Fibroblast of lung (primary cell): ENCODE measurements around the gene LIN28A. TPM values are rescaled to one million over a fixed set of nuclear protein-coding genes. Genes with fewer than 3 reads are reported as not detected.
A peak's percentile ranks its signal among the peaks of the same experiment; 100 is the strongest.

Source experiments
- DNase-seq, 2 donors: peaks; one replicate each; pipeline versions ENCODE4 v3.0.0 to v3.0.0-alpha.2; 2010; ENCODE audit warnings: low read depth in 2 of 2
- H2AFZ ChIP-seq: 2 replicates; pipeline ENCODE4 v1.5.1; 2012; ENCODE audit warnings: low read length, control low read depth, inconsistent platforms
- H3K27ac ChIP-seq: 2 replicates; pipeline ENCODE4 v1.5.1; 2011; ENCODE audit warnings: low read length, control low read depth; ENCODE audit not compliant: insufficient read depth
- H3K27me3 ChIP-seq: 2 replicates; pipeline ENCODE4 v1.5.1; 2011; ENCODE audit warnings: mild to moderate bottlenecking, low read length; ENCODE audit not compliant: control insufficient read depth, insufficient read depth
- H3K36me3 ChIP-seq: 2 replicates; pipeline ENCODE4 v1.5.1; 2011; ENCODE audit warnings: low read length; ENCODE audit not compliant: control insufficient read depth, insufficient read depth
- H3K4me1 ChIP-seq: 2 replicates; pipeline ENCODE4 v1.5.1; 2011; ENCODE audit warnings: low read length; ENCODE audit not compliant: control insufficient read depth, insufficient read depth; ENCODE audit errors: extremely low read depth
- H3K4me2 ChIP-seq: 2 replicates; pipeline ENCODE4 v1.5.1; 2011; ENCODE audit warnings: low read length, control low read depth; ENCODE audit not compliant: insufficient read depth; ENCODE audit errors: extremely low read depth
- H3K4me3 ChIP-seq, 4 experiments: fragments of 200-600 bp in 1 of 4; sonication (generic) in 1 of 4; replicated peaks in 1 of 4; 2 replicates each; pipeline ENCODE4 v1.5.1; 2011 to 2016; ENCODE audit warnings: low read length in 4 of 4, low read depth in 3 of 4, mild to moderate bottlenecking in 3 of 4, control low read depth in 2 of 4, inconsistent platforms in 1 of 4, mixed read lengths in 1 of 4; ENCODE audit not compliant: insufficient read depth in 1 of 4; ENCODE audit errors: control extremely low read depth in 1 of 4
- H3K79me2 ChIP-seq: 2 replicates; pipeline ENCODE4 v1.5.1; 2012; ENCODE audit warnings: mild to moderate bottlenecking, low read length, inconsistent platforms; ENCODE audit not compliant: control insufficient read depth, insufficient read depth
- H3K9ac ChIP-seq: 2 replicates; pipeline ENCODE4 v1.5.1; 2011; ENCODE audit warnings: mild to moderate bottlenecking, low read length, control low read depth; ENCODE audit not compliant: insufficient read depth
- H3K9me3 ChIP-seq: 2 replicates; pipeline ENCODE4 v1.5.1; 2012; ENCODE audit warnings: low read depth, low read length; ENCODE audit not compliant: control insufficient read depth, insufficient read depth
- H4K20me1 ChIP-seq: 2 replicates; pipeline ENCODE4 v1.5.1; 2011; ENCODE audit warnings: low read length; ENCODE audit not compliant: control insufficient read depth, insufficient read depth; ENCODE audit errors: extremely low read depth
- EZH2 ChIP-seq: IDR thresholded peaks from 2 replicates; pipeline ENCODE4 v1.5.1; 2012; ENCODE audit warnings: low read length, control low read depth, mild to moderate bottlenecking; ENCODE audit errors: missing control alignments
- polyA plus RNA-seq, 2 donors: library from polyadenylated mRNA; depleted of rRNA in 1 of 2; stranded (reverse) in 1 of 2; unstranded in 1 of 2; fragments of >200 nt; gene quantifications; 2 replicates each; pipeline ENCODE4 v1.2.1, GENCODE V29; 2011 to 2012; ENCODE audit warnings: missing spikeins in 1 of 2
- total RNA-seq: library from RNA; depleted of rRNA; stranded (reverse); fragments of >200 nt; gene quantifications from 2 replicates; pipeline ENCODE4 v1.2.1, GENCODE V29; 2014
- TF ChIP-seq, protein P1 (sequence below), 2 donors: IDR thresholded peaks in 1 of 2; conservative IDR thresholded peaks in 1 of 2; 1 replicate in 1 of 2; 2 replicates in 1 of 2; pipeline ENCODE4 v1.5.1; 2011 to 2012; ENCODE audit warnings: low read length in 2 of 2, control low read depth in 1 of 2, inconsistent platforms in 1 of 2, low read depth in 1 of 2, mild to moderate bottlenecking in 1 of 2

The LIN28A gene
- total and polyA plus RNA-seq, 2 donors (not counting 1 experiment from before 2014, with no cell fraction given) = 0.09 TPM; not detected in 1

GRCh38 chr1:26450908-26451307, 40.3 kb downstream of the LIN28A start:
- DNase-seq = no peak
- H2AFZ ChIP-seq = no peak overlapping the region
- H3K4me2 ChIP-seq = no peak overlapping the region
- no peaks in the 10 kb centered on the region for H3K79me2 ChIP-seq
- no peaks in the 10 kb centered on the region for H4K20me1 ChIP-seq
- no peak overlapping the region for H3K9ac ChIP-seq
- H3K9me3 ChIP-seq = no peaks in the 10 kb centered on the region
- peaks cover 11% of the 10 kb centered on the region for H3K36me3 ChIP-seq
- TF ChIP-seq, protein P1, sequence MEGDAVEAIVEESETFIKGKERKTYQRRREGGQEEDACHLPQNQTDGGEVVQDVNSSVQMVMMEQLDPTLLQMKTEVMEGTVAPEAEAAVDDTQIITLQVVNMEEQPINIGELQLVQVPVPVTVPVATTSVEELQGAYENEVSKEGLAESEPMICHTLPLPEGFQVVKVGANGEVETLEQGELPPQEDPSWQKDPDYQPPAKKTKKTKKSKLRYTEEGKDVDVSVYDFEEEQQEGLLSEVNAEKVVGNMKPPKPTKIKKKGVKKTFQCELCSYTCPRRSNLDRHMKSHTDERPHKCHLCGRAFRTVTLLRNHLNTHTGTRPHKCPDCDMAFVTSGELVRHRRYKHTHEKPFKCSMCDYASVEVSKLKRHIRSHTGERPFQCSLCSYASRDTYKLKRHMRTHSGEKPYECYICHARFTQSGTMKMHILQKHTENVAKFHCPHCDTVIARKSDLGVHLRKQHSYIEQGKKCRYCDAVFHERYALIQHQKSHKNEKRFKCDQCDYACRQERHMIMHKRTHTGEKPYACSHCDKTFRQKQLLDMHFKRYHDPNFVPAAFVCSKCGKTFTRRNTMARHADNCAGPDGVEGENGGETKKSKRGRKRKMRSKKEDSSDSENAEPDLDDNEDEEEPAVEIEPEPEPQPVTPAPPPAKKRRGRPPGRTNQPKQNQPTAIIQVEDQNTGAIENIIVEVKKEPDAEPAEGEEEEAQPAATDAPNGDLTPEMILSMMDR (conservative IDR thresholded peaks at IDR 0.05 in 1 of 2, IDR thresholded peaks at IDR 0.05 in 1 of 2; ENCODE audit: low read depth in 1 of 2, low read length in 2 of 2) = no peak
- TF ChIP-seq EZH2 = no peak
- no peaks in the 10 kb centered on the region for H3K27me3 ChIP-seq
- no peak overlapping the region for H3K27ac ChIP-seq
- H3K4me1 ChIP-seq = no peaks in the 10 kb centered on the region
- H3K4me3 ChIP-seq = no peak overlapping the region

DNA sequence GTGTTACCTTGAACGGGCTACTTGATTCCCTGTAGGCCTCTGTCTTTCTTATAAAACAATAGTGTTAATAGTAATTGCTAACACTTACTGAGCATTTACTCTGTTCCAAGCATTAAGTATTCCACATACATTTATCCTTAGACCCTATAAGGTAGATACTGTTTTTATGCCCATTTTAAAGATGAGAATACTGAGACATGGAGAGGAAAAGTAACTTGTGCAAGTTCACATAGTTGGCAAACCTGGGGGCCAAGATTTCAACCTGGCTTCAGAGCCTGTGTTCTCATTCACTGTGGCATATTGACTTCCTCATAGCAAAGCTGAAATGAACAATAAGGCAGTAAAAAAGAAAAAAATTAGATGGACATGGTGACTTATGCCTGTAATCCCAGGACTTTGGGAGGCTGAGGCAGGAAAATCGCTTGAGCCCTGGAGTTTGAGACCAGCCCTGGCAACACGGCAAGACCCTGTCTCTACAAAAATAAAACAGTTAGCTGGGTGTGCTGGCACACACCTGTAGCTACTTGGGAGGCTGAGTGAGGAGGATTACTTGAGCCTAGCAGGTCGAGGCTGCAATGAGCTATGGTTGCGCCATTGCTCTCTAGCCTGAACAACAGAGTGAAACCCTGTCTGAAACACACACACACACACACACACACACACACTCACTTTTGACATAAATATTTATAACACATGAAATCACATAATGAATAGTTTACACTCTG, 42.0 kb downstream of the LIN28A start:
- H2AFZ ChIP-seq = no peak overlapping the region
- TF ChIP-seq, protein P1 (conservative IDR thresholded peaks at IDR 0.05 in 1 of 2, IDR thresholded peaks at IDR 0.05 in 1 of 2; ENCODE audit: low read depth in 1 of 2, low read length in 2 of 2) = no peak
- TF ChIP-seq EZH2 = no peak
- H3K36me3 ChIP-seq = peaks cover 6% of the 10 kb centered on the region
- no peak overlapping the region for H3K4me2 ChIP-seq
- no peaks in the 10 kb centered on the region for H3K27me3 ChIP-seq
- no peaks in the 10 kb centered on the region for H3K4me1 ChIP-seq
- no peaks in the 10 kb centered on the region for H4K20me1 ChIP-seq
- no peak overlapping the region for H3K9ac ChIP-seq
- no peaks in the 10 kb centered on the region for H3K9me3 ChIP-seq
- peak in 1 of 2 donors; percentile 34 for DNase-seq
- no peak overlapping the region for H3K27ac ChIP-seq
- no peak overlapping the region for H3K4me3 ChIP-seq
- no peaks in the 10 kb centered on the region for H3K79me2 ChIP-seq

- Histone ChIP-seq H3K27me3 (no peaks in the 10 kb centered on the region), H2AFZ (no peak overlapping the region), H3K9ac (no peak overlapping the region), H3K4me3 (no peak overlapping the region), H3K27ac (no peak overlapping the region), H3K9me3 (no peaks in the 10 kb centered on the region), H3K36me3 (peaks cover 12% of the 10 kb centered on the region), H3K4me2 (no peak overlapping the region), H3K4me1 (no peaks in the 10 kb centered on the region), H4K20me1 (no peaks in the 10 kb centered on the region), H3K79me2 (no peaks in the 10 kb centered on the region)
- no peak for TF ChIP-seq EZH2
- TF ChIP-seq, protein P1 (conservative IDR thresholded peaks at IDR 0.05 in 1 of 2, IDR thresholded peaks at IDR 0.05 in 1 of 2; ENCODE audit: low read depth in 1 of 2, low read length in 2 of 2) = no peak
- no peak for DNase-seq
Observed at GRCh38 chr1:26459148-26459547, 48.5 kb downstream of the LIN28A start.
